Measurements from ENCODE around the gene RPL37.

GRCh38 chr5:40873286-40873880 lies 38.4 kb upstream of the RPL37 start:
- TF ChIP-seq, protein P1, sequence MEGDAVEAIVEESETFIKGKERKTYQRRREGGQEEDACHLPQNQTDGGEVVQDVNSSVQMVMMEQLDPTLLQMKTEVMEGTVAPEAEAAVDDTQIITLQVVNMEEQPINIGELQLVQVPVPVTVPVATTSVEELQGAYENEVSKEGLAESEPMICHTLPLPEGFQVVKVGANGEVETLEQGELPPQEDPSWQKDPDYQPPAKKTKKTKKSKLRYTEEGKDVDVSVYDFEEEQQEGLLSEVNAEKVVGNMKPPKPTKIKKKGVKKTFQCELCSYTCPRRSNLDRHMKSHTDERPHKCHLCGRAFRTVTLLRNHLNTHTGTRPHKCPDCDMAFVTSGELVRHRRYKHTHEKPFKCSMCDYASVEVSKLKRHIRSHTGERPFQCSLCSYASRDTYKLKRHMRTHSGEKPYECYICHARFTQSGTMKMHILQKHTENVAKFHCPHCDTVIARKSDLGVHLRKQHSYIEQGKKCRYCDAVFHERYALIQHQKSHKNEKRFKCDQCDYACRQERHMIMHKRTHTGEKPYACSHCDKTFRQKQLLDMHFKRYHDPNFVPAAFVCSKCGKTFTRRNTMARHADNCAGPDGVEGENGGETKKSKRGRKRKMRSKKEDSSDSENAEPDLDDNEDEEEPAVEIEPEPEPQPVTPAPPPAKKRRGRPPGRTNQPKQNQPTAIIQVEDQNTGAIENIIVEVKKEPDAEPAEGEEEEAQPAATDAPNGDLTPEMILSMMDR (IDR thresholded peaks at IDR 0.05): no peak
- no peak for TF ChIP-seq POLR2A (IDR thresholded peaks at IDR 0.05)
- no peak for TF ChIP-seq EP300 (IDR thresholded peaks at IDR 0.05)

Data from tibial nerve (tissue), 4 donors.